ENCODE measurements around the gene SEMA3D.

The SEMA3D gene

DNA sequence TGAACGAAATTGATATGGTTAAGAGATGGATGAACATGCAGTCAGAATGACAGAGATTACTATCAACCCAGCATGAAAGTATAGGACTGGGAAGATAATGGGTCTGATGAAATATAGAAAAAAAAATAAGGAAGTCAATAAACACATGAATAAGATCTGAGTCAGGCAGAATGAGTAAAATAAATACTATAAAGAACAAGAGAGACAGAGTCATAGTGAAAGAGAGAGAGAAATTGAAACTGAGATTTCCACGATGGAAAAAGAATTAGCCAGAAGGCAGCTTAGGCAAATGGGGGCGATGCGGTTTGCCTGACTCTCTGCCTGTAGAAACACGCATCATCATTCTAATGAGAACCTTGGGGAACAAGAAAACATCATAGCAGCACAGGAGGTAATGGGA is 26.6 kb downstream of the SEMA3D start:
- 89 to 99% methylated on average over 4 to 5 of the region's 5 CpGs for WGBS, 2 experiments (ENCODE audit: insufficient coverage in 2 of 2)
- no peak overlapping the region for H3K4me3 ChIP-seq (ENCODE audit: extremely low read depth, insufficient read depth, low read length, poor library complexity, severe bottlenecking)
- no peaks in the 10 kb centered on the region for H3K36me3 ChIP-seq (ENCODE audit: control insufficient read depth, insufficient read depth, low read length)
- H3K27ac ChIP-seq (ENCODE audit: low read depth, low read length, severe bottlenecking), result no peak overlapping the region
- H3K9me3 ChIP-seq (ENCODE audit: control insufficient read depth, low read length), result no peaks in the 10 kb centered on the region
- no peaks in the 10 kb centered on the region for H3K4me1 ChIP-seq (ENCODE audit: control insufficient read depth, insufficient read depth, low read length, poor library complexity, severe bottlenecking)

DNA sequence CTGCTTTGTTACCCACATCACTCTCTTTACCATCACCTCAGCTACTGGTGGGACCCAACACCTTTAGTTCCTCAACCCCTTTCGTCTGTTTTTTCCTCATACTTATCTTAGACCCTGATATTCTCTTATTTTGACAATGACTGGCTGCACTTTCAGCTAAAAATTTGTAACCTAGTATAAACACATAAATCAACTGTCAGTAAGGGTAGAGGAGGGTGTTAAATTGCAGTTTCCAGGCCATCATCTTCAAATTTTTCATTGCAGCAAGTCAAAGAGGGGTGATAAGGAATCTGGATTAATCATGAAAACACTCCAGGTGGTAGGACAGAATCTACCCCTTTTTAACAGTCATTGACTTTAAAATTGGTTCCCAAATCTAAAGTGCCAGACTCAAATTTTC is 27.9 kb downstream of the SEMA3D start:
- Histone ChIP-seq H3K4me1 (ENCODE audit: control insufficient read depth, insufficient read depth, low read length, poor library complexity, severe bottlenecking) (no peaks in the 10 kb centered on the region), H3K36me3 (ENCODE audit: control insufficient read depth, insufficient read depth, low read length) (no peaks in the 10 kb centered on the region), H3K27ac (ENCODE audit: low read depth, low read length, severe bottlenecking) (no peak overlapping the region), H3K9me3 (ENCODE audit: control insufficient read depth, low read length) (no peaks in the 10 kb centered on the region), H3K4me3 (ENCODE audit: extremely low read depth, insufficient read depth, low read length, poor library complexity, severe bottlenecking) (no peak overlapping the region)
- WGBS, 2 experiments (ENCODE audit: insufficient coverage in 2 of 2), result 100% methylated on average over 1 of the region's 1 CpG

DNA sequence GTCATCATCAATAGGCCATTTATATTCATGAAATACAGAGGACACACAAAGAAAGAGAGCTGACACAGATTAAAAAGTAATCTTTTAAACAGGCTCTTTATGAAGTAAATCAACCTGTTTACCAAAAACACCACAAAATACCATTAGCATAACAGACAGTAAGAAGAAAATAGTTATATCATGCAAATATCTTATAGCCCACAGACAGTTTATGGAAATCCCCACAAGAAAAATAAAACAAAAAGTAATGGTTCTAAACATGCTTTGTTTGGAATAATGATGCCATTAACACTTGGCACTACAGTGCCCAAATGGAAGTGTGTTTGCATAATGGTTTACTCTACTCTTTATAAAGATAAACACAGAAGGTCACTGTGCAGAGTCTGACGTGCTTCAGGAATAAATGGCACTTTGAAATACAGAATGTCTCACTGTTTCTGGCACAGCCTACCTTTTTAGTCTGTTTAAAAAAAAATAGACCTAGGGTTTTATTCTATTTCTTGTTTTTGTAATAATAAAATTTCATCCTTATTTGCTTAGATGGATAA is 30.1 kb downstream of the SEMA3D start:
- H3K27ac ChIP-seq (ENCODE audit: low read depth, low read length, severe bottlenecking), result no peak overlapping the region
- H3K4me3 ChIP-seq (ENCODE audit: extremely low read depth, insufficient read depth, low read length, poor library complexity, severe bottlenecking), result no peak overlapping the region
- H3K36me3 ChIP-seq (ENCODE audit: control insufficient read depth, insufficient read depth, low read length), result no peaks in the 10 kb centered on the region
- WGBS, 2 experiments (ENCODE audit: insufficient coverage in 2 of 2), result 80% methylated on average over 1 of the region's 1 CpG; no CpG with 5 or more reads in 1 of the 2 experiments
- H3K9me3 ChIP-seq (ENCODE audit: control insufficient read depth, low read length), result no peaks in the 10 kb centered on the region
- H3K4me1 ChIP-seq (ENCODE audit: control insufficient read depth, insufficient read depth, low read length, poor library complexity, severe bottlenecking), result no peaks in the 10 kb centered on the region

DNA sequence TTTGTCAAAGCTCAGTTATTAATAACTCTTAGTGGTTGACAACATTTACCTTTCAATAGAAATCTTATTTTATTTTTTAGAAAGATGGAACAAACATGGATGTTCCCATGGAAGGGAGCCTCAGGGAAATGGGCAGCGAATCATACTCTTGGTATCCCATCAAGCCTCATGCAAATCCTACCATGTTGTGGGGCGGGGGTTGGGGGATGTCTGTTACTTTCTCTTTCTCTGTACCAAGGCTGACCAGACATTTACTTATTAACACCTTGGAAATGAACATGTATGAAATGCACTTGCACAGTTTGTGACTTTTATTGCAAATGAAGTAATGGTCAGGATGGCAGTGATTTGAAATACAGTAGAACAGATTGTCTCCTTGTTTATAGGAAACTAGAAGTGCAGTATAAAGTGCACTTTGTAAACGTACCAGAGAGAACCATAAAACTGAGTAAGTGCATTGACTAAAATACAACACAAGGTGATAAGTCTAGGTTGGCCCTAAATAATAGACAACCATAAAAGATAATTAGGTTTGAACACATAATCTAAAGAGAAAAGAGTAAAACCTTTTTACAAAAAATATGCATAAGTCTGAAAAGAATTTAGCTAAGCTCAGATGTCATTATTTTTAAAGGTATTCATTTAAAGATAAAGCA is 32.4 kb downstream of the SEMA3D start:
- WGBS, 2 experiments (ENCODE audit: insufficient coverage in 2 of 2), result no CpG with 5 or more reads among the region's 3 CpGs
- no peak overlapping the region for H3K27ac ChIP-seq (ENCODE audit: low read depth, low read length, severe bottlenecking)
- no peaks in the 10 kb centered on the region for H3K9me3 ChIP-seq (ENCODE audit: control insufficient read depth, low read length)
- H3K4me3 ChIP-seq (ENCODE audit: extremely low read depth, insufficient read depth, low read length, poor library complexity, severe bottlenecking), result no peak overlapping the region
- H3K36me3 ChIP-seq (ENCODE audit: control insufficient read depth, insufficient read depth, low read length), result no peaks in the 10 kb centered on the region
- no peaks in the 10 kb centered on the region for H3K4me1 ChIP-seq (ENCODE audit: control insufficient read depth, insufficient read depth, low read length, poor library complexity, severe bottlenecking)

DNA sequence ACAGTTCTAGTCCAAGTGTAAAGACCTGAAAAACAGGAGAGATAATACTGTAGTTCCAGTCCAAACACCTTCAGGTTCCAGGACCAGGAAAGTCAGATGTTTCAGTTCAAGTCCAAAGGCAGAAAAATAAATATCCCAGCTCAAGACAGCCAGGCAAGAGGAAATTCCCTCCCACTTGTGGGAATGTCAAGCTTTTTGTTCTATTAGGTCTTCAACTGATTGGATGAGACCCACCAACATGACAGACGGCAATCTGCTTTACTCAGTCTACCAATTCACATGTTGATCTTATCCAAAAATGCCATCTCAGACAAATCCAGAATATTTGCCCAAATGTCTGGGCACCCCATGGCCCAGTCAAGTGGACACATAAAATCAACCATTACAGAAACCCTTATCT is 33.1 kb downstream of the SEMA3D start:
- no peaks in the 10 kb centered on the region for H3K9me3 ChIP-seq (ENCODE audit: control insufficient read depth, low read length)
- H3K4me1 ChIP-seq (ENCODE audit: control insufficient read depth, insufficient read depth, low read length, poor library complexity, severe bottlenecking), result no peaks in the 10 kb centered on the region
- H3K4me3 ChIP-seq (ENCODE audit: extremely low read depth, insufficient read depth, low read length, poor library complexity, severe bottlenecking), result no peak overlapping the region
- WGBS, 2 experiments (ENCODE audit: insufficient coverage in 2 of 2), result 80 to 100% methylated on average over 1 of the region's 1 CpG
- H3K36me3 ChIP-seq (ENCODE audit: control insufficient read depth, insufficient read depth, low read length), result no peaks in the 10 kb centered on the region
- no peak overlapping the region for H3K27ac ChIP-seq (ENCODE audit: low read depth, low read length, severe bottlenecking)

DNA sequence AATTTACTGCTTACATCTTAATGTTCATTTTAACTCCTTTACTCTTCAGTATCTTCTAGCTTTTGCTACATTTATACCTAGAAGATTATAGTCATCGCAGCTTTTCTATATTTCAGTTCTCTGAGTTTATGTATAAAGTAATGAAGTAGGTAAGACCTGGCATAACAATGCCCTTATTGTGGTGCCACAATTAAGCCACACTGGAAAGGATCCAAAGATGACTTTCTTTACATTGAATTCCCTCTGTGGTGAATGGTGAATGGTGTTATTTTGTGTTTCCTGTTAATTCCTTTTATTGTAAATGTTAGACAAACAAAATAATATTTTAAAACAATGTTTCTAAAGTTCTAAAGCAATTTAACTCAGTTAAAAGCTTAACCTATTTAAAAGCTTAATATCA is 36.2 kb downstream of the SEMA3D start:
- H3K27ac ChIP-seq (ENCODE audit: low read depth, low read length, severe bottlenecking), result no peak overlapping the region
- H3K4me3 ChIP-seq (ENCODE audit: extremely low read depth, insufficient read depth, low read length, poor library complexity, severe bottlenecking), result no peak overlapping the region
- H3K4me1 ChIP-seq (ENCODE audit: control insufficient read depth, insufficient read depth, low read length, poor library complexity, severe bottlenecking), result no peaks in the 10 kb centered on the region
- no CpG with 5 or more reads among the region's 1 CpG for WGBS, 2 experiments (ENCODE audit: insufficient coverage in 2 of 2)
- H3K9me3 ChIP-seq (ENCODE audit: control insufficient read depth, low read length), result no peaks in the 10 kb centered on the region
- H3K36me3 ChIP-seq (ENCODE audit: control insufficient read depth, insufficient read depth, low read length), result no peaks in the 10 kb centered on the region

DNA sequence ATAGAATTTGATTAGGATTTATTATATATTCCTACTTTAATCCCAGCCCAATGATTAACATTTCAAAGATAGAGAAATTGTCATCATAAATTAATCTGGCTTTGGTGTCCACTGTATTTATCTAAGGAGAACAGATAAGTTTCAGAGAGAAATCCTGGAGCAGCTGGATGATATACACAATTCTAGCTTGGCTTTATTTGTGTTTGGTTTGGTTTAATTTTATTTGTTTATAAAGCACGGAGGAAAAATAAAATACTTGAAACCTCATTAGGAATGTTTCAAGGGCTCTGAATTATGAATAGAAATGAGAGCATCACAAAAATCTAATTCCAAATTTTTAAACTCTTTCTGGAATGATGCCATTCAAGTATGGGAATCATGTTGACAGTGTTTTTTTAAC is 42.1 kb downstream of the SEMA3D start:
- Histone ChIP-seq H3K4me1 (ENCODE audit: control insufficient read depth, insufficient read depth, low read length, poor library complexity, severe bottlenecking) (no peaks in the 10 kb centered on the region), H3K36me3 (ENCODE audit: control insufficient read depth, insufficient read depth, low read length) (no peaks in the 10 kb centered on the region), H3K9me3 (ENCODE audit: control insufficient read depth, low read length) (no peaks in the 10 kb centered on the region), H3K4me3 (ENCODE audit: extremely low read depth, insufficient read depth, low read length, poor library complexity, severe bottlenecking) (no peak overlapping the region), H3K27ac (ENCODE audit: low read depth, low read length, severe bottlenecking) (no peak overlapping the region)
- no CpG with 5 or more reads among the region's 1 CpG for WGBS, 2 experiments (ENCODE audit: insufficient coverage in 2 of 2)

DNA sequence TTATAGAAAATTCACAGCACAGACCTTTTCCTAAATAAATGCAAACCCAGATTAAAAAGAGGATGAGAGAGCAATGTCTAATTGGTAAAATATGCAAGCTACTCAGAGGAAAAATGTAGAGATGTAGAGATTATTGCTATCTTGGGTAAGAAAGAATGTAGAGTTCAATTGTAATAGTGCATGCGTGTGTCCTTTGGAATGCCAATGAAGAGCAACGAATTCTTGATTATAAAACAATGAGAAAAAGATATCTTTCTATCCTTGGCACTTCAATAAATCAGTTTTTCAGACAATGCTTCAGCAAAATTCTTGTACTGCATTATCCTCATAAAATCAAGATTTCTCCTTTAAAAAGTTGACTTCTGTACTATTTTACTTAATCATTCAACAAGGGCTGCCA is 50.9 kb downstream of the SEMA3D start:
- WGBS, 2 experiments (ENCODE audit: insufficient coverage in 2 of 2), result 86 to 100% methylated on average over 1 of the region's 2 CpGs
- H3K4me1 ChIP-seq (ENCODE audit: control insufficient read depth, insufficient read depth, low read length, poor library complexity, severe bottlenecking), result no peaks in the 10 kb centered on the region

DNA sequence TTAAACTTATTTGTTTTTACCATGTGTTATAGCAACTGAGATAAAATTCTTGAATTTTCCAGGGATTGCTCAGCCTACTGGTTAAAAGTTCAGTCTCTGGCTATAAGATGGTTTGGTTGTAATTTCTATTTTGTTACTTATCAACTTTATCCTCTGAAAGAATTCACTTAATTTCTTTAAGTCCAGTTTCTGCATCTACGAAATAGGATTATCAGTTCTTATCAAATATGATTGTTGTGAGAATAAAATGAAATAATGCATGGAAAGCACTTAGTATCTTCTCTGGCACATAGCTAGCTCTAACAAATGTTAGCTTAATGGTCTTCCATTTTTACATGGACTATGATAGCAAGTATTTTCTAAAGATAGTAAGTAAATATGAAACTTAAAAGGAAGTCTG is 53.3 kb downstream of the SEMA3D start:
- WGBS, 2 experiments (ENCODE audit: insufficient coverage in 2 of 2), result no CpG with 5 or more reads among the region's 1 CpG
- Histone ChIP-seq H3K4me1 (ENCODE audit: control insufficient read depth, insufficient read depth, low read length, poor library complexity, severe bottlenecking) (no peaks in the 10 kb centered on the region), H3K9me3 (ENCODE audit: control insufficient read depth, low read length) (no peaks in the 10 kb centered on the region), H3K36me3 (ENCODE audit: control insufficient read depth, insufficient read depth, low read length) (no peaks in the 10 kb centered on the region), H3K4me3 (ENCODE audit: extremely low read depth, insufficient read depth, low read length, poor library complexity, severe bottlenecking) (no peak overlapping the region), H3K27ac (ENCODE audit: low read depth, low read length, severe bottlenecking) (no peak overlapping the region)

More for the DNA sequence above, 50.9 kb downstream of the SEMA3D start:
- no peak overlapping the region for H3K4me3 ChIP-seq (ENCODE audit: extremely low read depth, insufficient read depth, low read length, poor library complexity, severe bottlenecking)
- H3K27ac ChIP-seq (ENCODE audit: low read depth, low read length, severe bottlenecking), result no peak overlapping the region
- no peaks in the 10 kb centered on the region for H3K36me3 ChIP-seq (ENCODE audit: control insufficient read depth, insufficient read depth, low read length)
- no peaks in the 10 kb centered on the region for H3K9me3 ChIP-seq (ENCODE audit: control insufficient read depth, low read length)

DNA sequence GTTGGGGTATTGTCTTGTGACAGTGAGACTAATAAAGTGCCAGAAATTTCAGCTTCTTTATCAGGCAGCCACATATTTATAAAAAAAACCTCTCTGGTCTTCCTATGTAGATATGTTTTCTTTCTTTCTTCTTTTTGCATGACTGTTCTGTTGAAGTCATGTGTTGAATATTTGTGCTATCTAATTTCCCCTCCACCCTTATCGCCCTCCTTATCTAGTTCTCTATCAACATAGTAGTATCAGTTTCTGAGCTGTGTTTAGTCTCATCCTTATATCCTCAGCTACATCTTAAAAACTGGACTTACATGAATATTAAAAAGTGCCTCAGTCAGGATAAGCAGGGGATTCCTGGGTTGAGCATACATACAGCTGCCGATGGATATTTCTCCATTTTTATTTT is 53.9 kb downstream of the SEMA3D start:
- WGBS, 2 experiments (ENCODE audit: insufficient coverage in 2 of 2), result 100% methylated on average over 1 of the region's 2 CpGs
- Histone ChIP-seq H3K4me1 (ENCODE audit: control insufficient read depth, insufficient read depth, low read length, poor library complexity, severe bottlenecking) (no peaks in the 10 kb centered on the region), H3K36me3 (ENCODE audit: control insufficient read depth, insufficient read depth, low read length) (no peaks in the 10 kb centered on the region), H3K4me3 (ENCODE audit: extremely low read depth, insufficient read depth, low read length, poor library complexity, severe bottlenecking) (no peak overlapping the region), H3K27ac (ENCODE audit: low read depth, low read length, severe bottlenecking) (no peak overlapping the region), H3K9me3 (ENCODE audit: control insufficient read depth, low read length) (no peaks in the 10 kb centered on the region)

DNA sequence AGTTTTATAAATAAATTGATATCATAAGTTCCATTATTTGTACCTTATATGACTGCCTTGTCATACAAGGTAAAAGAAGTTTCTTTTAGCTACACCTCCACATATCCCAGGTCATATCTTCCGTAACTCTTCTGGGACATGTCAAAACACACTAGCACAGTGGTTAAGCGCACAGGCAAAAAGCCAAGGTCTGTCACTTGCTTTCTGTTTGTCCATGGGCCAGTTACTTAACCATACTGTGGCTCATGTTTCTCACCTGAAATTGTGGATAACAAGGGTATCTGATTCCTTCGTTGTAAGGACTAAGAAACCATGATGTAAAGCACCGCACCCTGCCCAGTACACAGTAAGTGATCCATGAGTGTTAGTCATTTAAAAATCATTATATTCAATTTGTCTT is 56.2 kb downstream of the SEMA3D start:
- Histone ChIP-seq H3K27ac (ENCODE audit: low read depth, low read length, severe bottlenecking) (no peak overlapping the region), H3K9me3 (ENCODE audit: control insufficient read depth, low read length) (no peaks in the 10 kb centered on the region), H3K36me3 (ENCODE audit: control insufficient read depth, insufficient read depth, low read length) (no peaks in the 10 kb centered on the region), H3K4me3 (ENCODE audit: extremely low read depth, insufficient read depth, low read length, poor library complexity, severe bottlenecking) (no peak overlapping the region), H3K4me1 (ENCODE audit: control insufficient read depth, insufficient read depth, low read length, poor library complexity, severe bottlenecking) (no peaks in the 10 kb centered on the region)
- WGBS, 2 experiments (ENCODE audit: insufficient coverage in 2 of 2), result 89 to 100% methylated on average over 1 to 3 of the region's 4 CpGs
